ENCODE measurements around the gene SLC47A1.

DNA sequence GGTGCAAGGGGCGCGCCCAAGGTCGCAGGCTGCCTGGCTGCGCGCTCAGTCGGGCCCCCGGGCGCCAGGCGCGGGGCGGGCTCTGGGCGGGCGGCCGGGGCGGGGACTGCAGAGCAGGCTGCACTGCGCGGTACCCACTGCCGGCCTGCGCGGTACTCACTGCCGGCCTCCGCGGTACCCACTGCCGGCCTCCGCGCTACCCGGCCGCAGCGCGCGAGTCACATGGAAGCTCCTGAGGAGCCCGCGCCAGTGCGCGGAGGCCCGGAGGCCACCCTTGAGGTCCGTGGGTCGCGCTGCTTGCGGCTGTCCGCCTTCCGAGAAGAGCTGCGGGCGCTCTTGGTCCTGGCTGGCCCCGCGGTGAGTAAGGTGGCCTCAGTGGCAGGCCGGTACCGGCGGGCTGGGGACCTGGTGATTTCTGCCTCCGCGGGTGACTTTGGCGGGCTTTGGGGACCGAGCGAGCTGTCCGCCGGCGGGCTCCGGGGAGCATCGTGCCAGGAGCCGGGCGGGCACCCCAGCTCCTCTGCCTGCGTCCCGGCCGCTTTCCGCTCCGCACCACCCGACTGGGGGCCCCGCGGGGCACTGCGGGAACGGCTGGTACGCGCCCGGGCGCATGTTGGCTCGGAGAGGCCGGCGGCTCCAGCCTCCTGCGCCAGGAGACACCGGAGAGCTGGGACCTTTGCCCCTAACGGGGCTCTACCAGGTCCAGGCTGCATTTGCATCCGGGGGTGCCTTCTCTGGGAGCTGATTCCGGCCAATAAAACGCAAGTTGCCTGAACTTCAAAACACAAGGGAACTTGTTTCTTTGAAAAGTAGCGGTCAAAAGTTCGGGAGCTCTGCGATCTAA, at the start of gene SLC47A1:
- TF ChIP-seq GATA1 (IDR thresholded peaks at IDR 0.05; ENCODE audit: low read depth, low read length) (no peak), POLR2A (IDR thresholded peaks at IDR 0.05; ENCODE audit: low read length) (no peak)
